Chondrocyte (in vitro differentiated cells): ENCODE data around the gene CDX1. TPM values are rescaled to one million over a fixed set of nuclear protein-coding genes. Genes with fewer than 3 reads are reported as not detected.

Experiments used
- DNase-seq: peaks from one replicate; pipeline ENCODE4 v3.0.0; 2021; ENCODE audit warnings: mixed read lengths, low spot score
- H3K27ac Mint-ChIP-seq: one replicate; pipeline ENCODE4 v1.8.0; 2021; ENCODE audit warnings: mild to moderate bottlenecking, moderate library complexity, mixed read lengths; ENCODE audit not compliant: unreplicated experiment
- H3K27me3 Mint-ChIP-seq: 2 replicates; pipeline ENCODE4 v1.8.0; 2021; ENCODE audit warnings: low read depth, mixed read lengths
- H3K36me3 Mint-ChIP-seq: 2 replicates; pipeline ENCODE4 v1.8.0; 2021; ENCODE audit warnings: low read depth, mixed read lengths
- H3K4me1 Mint-ChIP-seq: 2 replicates; pipeline ENCODE4 v1.8.0; 2021; ENCODE audit warnings: low read depth, mild to moderate bottlenecking, mixed read lengths
- H3K4me3 Mint-ChIP-seq: one replicate; pipeline ENCODE4 v1.8.0; 2021; ENCODE audit warnings: mild to moderate bottlenecking, moderate library complexity, mixed read lengths; ENCODE audit not compliant: unreplicated experiment
- H3K9me3 Mint-ChIP-seq: 2 replicates; pipeline ENCODE4 v1.8.0; 2021; ENCODE audit warnings: low read depth, mixed read lengths
- total RNA-seq: library from RNA; stranded (reverse); gene quantifications from 3 replicates; pipeline ENCODE4 v1.2.1, GENCODE V29; 2021
- TF ChIP-seq, protein P1 (sequence below): fragments of 200-600 bp; sonication (generic); IDR thresholded peaks from 2 replicates; pipeline ENCODE4 v1.5.0; 2021; ENCODE audit warnings: antibody characterized with exemption, mild to moderate bottlenecking, moderate library complexity

CDX1 gene
- total RNA-seq, 1 donor from 2014 or later: 0.57 TPM

DNA sequence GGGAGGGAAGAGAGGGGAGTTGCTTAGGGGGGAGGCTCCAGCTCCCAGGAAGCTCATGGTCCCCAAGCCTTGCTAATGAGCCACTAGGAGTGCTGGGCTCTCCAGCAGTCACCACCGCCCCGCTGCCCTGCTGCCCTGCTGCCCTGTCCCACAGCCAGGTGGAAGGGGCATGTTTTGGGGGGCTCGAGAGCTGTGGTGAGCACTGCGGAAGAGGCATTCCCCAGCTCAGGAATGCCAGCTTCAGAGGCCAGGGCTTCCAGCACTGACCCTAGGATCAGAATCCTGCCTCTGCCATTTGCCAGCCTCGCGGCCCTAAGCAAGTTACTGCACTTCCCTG lies 40.2 kb downstream of the CDX1 start:
- H3K4me1 Mint-ChIP-seq: no peaks in the 10 kb centered on the region
- H3K9me3 Mint-ChIP-seq: no peaks in the 10 kb centered on the region
- H3K27me3 Mint-ChIP-seq: no peaks in the 10 kb centered on the region
- TF ChIP-seq, protein P1, sequence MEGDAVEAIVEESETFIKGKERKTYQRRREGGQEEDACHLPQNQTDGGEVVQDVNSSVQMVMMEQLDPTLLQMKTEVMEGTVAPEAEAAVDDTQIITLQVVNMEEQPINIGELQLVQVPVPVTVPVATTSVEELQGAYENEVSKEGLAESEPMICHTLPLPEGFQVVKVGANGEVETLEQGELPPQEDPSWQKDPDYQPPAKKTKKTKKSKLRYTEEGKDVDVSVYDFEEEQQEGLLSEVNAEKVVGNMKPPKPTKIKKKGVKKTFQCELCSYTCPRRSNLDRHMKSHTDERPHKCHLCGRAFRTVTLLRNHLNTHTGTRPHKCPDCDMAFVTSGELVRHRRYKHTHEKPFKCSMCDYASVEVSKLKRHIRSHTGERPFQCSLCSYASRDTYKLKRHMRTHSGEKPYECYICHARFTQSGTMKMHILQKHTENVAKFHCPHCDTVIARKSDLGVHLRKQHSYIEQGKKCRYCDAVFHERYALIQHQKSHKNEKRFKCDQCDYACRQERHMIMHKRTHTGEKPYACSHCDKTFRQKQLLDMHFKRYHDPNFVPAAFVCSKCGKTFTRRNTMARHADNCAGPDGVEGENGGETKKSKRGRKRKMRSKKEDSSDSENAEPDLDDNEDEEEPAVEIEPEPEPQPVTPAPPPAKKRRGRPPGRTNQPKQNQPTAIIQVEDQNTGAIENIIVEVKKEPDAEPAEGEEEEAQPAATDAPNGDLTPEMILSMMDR: no peak
- no peaks in the 10 kb centered on the region for H3K36me3 Mint-ChIP-seq
- no peak overlapping the region for H3K27ac Mint-ChIP-seq
- H3K4me3 Mint-ChIP-seq: no peak overlapping the region
- no peak for DNase-seq

DNA sequence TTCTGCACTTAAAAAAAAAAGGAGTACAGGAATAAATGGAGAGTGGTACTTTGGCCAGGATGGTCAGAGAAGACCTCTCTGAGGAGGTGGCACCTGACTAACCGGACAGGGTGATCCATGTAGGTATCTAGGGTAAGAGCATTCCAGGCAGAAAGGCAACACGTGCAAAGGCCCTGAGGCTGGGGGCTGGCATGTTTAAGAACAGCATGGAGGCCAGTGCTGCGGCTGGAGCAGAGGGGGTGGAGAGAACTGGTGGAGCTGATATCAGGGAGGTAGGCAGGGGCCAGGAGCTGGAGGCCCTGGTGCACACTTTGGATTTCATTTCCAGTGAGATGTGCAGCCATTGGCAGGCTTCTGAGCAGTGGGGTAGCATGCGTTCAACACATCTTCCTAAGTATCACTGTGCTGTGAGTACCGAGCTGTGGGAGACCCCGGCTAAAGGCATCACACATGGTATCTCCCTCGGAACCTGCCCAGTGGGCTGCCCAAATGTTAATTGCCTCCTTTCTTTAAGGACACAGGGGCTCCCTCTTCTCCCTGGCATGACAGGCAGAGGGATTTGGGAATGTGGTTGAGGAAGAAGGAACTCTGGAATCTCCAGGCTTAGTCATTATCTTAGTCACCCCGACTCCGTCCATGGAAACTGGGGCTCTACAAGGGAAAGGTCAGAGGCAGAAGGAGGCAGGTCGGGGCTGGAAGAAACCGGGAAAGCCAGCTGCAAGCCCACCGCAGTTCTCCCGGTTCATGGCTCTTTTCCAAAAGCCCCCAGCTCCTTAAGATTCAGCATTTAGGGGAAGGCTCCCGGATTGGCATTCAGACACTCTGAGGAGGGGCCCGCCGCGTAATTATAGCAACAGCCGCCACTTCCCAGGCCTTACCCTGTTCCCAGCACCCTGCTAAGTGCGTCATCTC lies 41.9 kb downstream of the CDX1 start:
- H3K27ac Mint-ChIP-seq: no peak overlapping the region
- DNase-seq: no peak
- TF ChIP-seq, protein P1: no peak
- no peak overlapping the region for H3K4me3 Mint-ChIP-seq
- no peaks in the 10 kb centered on the region for H3K27me3 Mint-ChIP-seq
- H3K4me1 Mint-ChIP-seq: peaks cover under 1% of the 10 kb centered on the region
- no peaks in the 10 kb centered on the region for H3K9me3 Mint-ChIP-seq
- H3K36me3 Mint-ChIP-seq: no peaks in the 10 kb centered on the region

DNA sequence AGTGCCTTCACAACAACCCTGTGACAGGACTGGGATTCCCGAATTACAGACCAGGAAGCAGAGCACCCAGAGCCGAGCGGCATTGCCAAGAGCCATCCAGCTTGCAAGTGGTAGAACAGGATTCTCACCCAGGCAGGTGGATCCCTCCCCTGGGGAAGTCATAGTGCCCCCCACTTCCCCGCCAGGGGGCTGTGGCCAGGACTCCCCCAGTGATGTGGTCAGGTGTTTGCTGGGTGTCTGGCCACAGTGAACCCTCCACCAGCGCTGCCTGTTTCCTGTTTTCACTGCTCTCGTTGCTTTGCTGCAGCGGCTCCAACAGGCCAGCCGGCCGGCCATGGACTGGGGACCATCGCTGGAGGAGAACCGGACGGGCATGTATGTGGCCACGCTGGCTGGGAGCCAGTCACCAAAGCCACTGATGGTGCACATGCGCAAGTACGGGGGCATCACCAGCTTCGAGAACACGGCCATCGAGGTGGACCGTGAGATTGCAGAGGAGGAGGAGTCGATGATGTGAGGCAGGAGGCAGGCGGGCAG lies 42.6 kb downstream of the CDX1 start:
- Mint-ChIP-seq H3K36me3 (no peaks in the 10 kb centered on the region), H3K9me3 (no peaks in the 10 kb centered on the region), H3K4me3 (no peak overlapping the region), H3K27me3 (no peaks in the 10 kb centered on the region), H3K4me1 (peaks cover 7% of the 10 kb centered on the region), H3K27ac (no peak overlapping the region)
- TF ChIP-seq, protein P1: no peak
- no peak for DNase-seq

DNA sequence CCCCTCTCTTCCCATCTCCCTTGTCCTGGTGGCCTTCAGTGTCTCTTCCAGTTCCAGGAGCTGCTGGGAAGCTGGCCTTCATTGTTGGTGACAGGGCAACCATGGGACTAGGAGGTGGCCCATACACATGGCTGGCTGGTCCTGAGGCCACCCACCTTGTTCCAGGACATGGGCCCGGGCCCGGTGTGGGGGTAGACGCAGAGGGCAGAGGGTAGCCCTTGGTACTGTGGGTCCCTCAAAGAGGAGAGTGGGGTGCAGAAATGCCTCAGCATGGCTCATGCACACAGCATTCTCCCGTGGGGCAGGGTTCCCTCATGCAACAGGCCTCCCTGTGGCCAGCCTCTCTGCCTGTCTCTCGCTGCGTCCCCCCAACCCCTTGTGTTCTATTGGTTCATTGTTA lies 44.1 kb downstream of the CDX1 start:
- no peak overlapping the region for H3K4me3 Mint-ChIP-seq
- H3K4me1 Mint-ChIP-seq: peaks cover 12% of the 10 kb centered on the region
- H3K27ac Mint-ChIP-seq: no peak overlapping the region
- H3K9me3 Mint-ChIP-seq: no peaks in the 10 kb centered on the region
- H3K36me3 Mint-ChIP-seq: no peaks in the 10 kb centered on the region
- TF ChIP-seq, protein P1: no peak
- no peaks in the 10 kb centered on the region for H3K27me3 Mint-ChIP-seq
- no peak for DNase-seq

DNA sequence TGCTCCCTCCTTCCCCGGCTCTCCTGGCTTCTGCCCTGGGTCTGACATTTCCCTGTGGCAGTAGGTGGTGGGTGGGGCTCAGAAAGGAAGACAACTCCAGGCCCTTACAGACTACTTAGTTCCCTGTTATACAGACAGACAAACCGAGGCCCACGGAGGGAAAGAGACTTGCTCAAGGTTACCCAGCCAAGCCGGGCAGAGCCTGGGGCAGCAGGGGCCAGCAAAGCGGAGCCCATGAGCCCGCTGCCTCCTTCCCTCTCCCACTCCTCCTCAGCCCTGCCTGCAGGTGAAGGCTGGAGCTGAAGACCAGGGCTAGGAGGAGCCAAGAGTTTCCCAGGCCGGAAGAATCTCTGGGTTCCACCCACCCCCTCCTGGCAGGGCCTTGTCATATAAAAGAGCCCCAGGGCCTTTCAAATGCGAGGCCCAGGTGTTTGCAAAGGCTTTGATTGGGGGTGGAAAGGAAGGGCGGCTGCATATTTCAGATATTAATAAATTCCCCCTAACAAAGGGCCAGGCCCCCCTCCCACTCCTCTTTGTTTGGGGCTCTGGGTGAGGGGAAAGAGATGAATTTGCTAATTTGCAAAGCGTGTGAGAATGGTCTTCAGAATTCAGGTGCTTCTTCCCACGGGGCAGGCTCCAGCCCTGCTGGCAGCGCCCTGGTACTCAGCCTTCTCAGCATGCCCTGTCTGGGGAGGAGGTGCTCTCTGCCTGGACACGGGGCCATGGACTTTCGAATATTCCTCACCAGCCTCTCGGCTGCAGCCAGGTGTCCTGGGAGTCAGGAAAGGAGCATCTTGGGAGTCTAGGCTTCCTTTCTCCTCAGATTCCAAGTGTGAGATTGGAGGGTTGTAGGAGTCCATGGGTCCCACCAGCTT lies 44.8 kb downstream of the CDX1 start:
- TF ChIP-seq, protein P1: no peak
- Mint-ChIP-seq H3K36me3 (no peaks in the 10 kb centered on the region), H3K4me1 (peaks cover 12% of the 10 kb centered on the region), H3K27me3 (no peaks in the 10 kb centered on the region), H3K4me3 (no peak overlapping the region), H3K27ac (no peak overlapping the region), H3K9me3 (no peaks in the 10 kb centered on the region)
- no peak for DNase-seq
